Hepatocyte (in vitro differentiated cells): ENCODE results near the gene CTDNEP1.

Source experiments
- CTCF ChIP-seq: fragments of 200-600 bp; sonication (generic); IDR thresholded peaks from 2 replicates; pipeline ENCODE4 v1.5.1; 2016; ENCODE audit warnings: antibody characterized with exemption, mild to moderate bottlenecking; ENCODE audit not compliant: poor library complexity
- EZH2 ChIP-seq: fragments of 200-600 bp; sonication (generic); IDR thresholded peaks from 2 replicates; pipeline ENCODE4 v1.6.1; 2016; ENCODE audit warnings: antibody characterized with exemption, mild to moderate bottlenecking, borderline replicate concordance

GRCh38 chr17:7289256-7290032 is 37.9 kb upstream of the CTDNEP1 start:
- TF ChIP-seq CTCF = no peak
- no peak for TF ChIP-seq EZH2
